Stimulated activated CD4-positive, alpha-beta T cell treated with anti-CD3 and anti-CD28 coated beads, Interleukin-1b, Interleukin-23, amount 100 ng/mL, for 1 hour (primary cell): ENCODE results near the gene AP3D1.
"Not testable (repeated sequence)": the region's sequence is repeated elsewhere in the genome, so short reads cannot be mapped to it uniquely, and the experiment has no call there.

ENCODE experiments used
- DNase-seq, 2 donors: peaks; one replicate each; pipeline ENCODE4 v3.0.0-alpha.2; 2020; ENCODE audit warnings: low read depth in 2 of 2

AP3D1 gene

DNA sequence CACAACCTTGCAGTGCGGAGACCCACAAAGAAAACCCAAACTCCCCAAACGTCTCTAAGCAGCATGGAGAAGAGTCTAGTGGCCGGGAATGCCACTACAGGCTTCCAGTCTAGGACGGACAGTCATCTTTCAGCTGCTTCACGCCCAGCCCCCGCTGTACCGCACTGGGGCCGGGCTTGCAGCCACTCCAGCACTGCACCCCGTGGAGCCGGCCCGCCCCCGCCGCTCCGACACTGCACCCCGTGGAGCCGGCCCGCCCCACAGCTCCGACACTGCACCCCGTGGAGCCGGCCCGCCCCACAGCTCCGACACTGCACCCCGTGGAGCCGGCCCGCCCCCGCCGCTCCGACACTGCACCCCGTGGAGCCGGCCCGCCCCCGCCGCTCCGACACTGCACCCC, 23.1 kb downstream of the AP3D1 start:
- not testable (repeated sequence) for DNase-seq

GRCh38 chr19:2127758-2128157, 23.6 kb downstream of the AP3D1 start:
- no peak for DNase-seq

DNA sequence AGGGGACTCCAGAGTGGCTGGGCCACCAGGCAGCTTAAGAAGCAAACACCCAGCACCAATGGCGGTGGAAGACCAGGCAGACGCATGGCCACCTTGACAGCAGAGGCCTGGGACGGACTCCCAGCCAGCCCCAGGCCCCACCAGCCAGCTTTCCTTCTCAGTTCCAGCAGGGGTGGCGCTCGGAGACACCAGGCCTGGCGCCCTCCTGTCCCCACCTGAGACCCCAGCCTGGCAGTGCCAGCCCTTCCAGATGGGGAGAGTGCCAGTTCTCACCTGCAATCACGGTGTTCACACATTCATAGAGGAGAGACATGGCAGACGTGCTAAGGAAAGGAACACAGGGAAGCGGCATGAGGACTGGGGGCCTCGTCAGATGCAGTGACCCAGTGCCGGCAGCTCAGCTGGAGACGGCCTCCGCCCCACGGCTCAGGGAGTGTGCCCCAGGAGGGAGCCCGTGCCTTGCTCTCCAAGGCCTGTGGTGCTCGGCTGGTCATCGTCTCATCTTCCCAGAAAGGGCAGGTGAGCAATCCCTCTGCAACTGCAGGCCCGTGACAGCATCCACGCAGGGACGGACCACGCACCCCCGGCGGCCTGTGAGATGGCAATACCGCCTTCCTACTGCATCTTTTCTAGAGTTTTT, 24.4 kb downstream of the AP3D1 start:
- DNase-seq: no peak

- DNase-seq: no peak
Observed at GRCh38 chr19:2123682-2124387, 27.5 kb downstream of the AP3D1 start.

- no peak for DNase-seq
Observed at GRCh38 chr19:2122982-2123381, 28.4 kb downstream of the AP3D1 start.

DNA sequence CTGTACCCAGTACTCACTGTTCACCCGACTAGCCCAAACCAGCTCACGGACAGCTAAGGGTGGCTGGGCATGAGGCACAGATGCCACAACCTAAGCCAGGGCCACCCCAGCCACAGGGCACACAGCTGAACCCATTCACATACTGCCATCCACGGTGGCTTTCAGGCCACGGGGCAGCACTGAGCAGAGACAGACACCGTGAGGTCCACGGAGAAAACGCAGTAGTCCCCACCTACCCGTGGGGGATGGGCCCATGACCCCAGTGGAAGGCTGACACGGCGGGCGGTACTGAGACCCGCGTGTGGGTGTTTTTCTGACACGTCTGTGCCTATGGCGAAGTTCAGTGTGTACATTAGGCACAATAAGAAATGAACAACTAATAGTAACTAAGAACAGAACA, 29.1 kb downstream of the AP3D1 start:
- DNase-seq: no peak

DNA sequence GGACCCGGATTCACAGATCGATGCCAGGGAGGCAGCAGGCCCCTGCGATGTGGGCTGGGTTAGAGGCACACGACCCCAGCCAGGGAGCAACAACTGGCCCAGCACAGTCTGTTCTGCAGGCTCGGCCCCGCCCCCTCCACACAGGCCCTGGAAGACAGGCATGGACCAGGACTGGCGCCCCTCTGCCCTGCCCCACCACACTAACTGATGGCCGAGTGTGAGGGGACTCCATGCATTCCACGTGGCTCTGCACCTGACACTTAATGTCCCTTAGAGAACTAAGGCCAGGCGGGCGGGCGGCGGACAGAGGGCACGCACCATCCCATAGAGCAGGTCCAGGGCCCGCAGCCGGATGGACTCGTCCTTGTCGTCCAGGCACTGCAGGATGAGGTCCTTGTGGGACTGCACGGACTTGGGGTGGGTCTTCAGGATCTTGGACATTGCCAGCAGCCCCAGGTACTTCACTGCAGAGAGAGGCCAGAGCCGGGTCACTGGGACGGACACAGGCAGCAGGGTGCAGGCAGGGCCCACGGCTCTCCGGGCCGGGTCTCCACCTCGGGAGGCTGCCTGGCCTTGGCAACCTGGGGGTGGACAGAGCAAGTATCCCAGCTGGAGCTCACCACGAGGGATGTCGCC, 29.8 kb downstream of the AP3D1 start:
- DNase-seq: no peak

- DNase-seq: no peak
Observed at GRCh38 chr19:2120821-2121220, 30.5 kb downstream of the AP3D1 start.

GRCh38 chr19:2119921-2120785, 31.2 kb downstream of the AP3D1 start:
- DNase-seq: no peak

GRCh38 chr19:2118438-2118837, 32.9 kb downstream of the AP3D1 start:
- no peak for DNase-seq

GRCh38 chr19:2117215-2117960, 34.0 kb downstream of the AP3D1 start:
- DNase-seq: no peak

DNA sequence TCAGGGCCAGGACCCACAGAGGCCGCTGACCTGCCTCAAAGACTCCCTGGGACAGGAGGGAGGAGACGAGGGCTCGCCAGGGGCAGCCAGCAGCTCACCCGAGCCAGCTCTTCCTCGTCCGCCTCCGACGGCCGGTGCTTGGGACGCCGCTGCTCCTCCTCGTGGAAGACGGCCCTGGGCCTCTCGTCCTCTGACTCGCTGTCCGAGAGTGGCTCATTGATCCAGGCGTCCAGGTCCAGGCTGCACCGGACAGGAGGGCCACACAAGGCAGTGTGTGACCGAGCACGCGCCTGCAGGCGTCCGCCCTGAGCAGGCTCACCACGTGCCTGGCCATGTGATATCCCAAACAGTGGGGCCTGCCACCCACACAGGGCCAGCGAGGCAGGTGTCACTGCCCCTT, 34.9 kb downstream of the AP3D1 start:
- DNase-seq: no peak

DNA sequence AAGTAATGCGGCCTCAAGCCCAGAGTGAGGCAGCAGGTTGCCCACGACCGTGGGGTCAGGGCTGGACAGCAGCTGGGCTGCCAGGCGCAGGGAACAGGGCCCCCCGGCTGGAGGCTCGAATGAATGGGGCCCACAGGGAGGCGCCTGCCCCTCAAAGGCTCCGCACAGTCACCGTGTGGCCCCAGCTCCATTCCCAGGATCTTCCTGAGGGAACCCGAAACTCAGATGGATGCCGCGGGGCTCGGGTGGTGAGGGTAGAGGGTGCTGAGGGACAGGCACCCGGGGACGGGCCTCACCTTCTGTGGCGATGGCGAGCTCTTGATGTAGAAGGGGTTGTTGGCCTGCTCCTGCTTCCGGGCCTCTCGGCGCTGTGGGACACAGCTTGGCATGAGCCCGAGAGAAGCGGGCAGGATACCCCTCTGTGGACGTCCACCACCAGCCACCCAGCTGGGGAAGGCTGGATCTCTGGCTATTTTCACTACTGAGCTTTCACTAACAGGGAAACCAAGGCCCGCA, 35.4 kb downstream of the AP3D1 start:
- DNase-seq: no peak

- DNase-seq: no peak
Observed at GRCh38 chr19:2115324-2115723, 36.0 kb downstream of the AP3D1 start.

DNA sequence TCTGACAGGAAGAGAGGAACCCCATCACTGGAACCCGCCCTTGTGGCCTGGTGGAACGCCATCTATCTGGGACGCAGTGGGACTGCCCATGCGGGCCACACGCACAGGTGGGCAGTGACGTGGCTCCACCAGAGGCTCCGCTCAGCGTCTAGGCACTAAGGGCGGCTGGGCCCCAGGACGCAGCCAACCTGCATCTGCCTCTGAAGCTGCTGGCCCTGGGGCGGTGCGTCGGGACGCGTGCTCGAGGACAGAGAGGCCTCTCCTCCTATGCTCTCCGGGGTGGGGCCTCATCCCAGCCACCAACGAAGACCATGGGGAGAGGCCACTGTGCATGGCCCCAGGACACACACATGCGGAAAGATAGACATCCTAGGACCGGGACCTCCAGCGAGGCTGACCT, 36.5 kb downstream of the AP3D1 start:
- DNase-seq: no peak

DNA sequence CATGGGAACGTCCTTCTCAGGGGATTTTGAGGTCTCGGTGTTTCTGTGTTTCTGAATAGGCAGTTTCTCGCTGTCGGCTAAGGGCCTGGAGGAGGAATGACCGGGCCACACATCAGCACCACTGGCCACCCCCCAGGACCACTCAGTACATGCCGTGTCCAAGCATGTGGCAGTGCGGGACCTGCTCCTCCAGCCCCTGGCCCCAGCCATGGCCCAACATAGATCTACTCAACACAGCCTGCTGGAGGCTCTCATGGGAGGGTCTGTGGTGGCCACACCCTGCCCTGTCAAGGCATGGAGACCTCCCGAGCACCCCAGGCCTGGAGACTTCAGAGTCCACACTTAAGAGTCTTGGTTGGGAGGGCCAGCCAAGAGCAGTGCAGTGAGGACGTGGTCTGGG, 37.1 kb downstream of the AP3D1 start:
- DNase-seq: no peak

DNA sequence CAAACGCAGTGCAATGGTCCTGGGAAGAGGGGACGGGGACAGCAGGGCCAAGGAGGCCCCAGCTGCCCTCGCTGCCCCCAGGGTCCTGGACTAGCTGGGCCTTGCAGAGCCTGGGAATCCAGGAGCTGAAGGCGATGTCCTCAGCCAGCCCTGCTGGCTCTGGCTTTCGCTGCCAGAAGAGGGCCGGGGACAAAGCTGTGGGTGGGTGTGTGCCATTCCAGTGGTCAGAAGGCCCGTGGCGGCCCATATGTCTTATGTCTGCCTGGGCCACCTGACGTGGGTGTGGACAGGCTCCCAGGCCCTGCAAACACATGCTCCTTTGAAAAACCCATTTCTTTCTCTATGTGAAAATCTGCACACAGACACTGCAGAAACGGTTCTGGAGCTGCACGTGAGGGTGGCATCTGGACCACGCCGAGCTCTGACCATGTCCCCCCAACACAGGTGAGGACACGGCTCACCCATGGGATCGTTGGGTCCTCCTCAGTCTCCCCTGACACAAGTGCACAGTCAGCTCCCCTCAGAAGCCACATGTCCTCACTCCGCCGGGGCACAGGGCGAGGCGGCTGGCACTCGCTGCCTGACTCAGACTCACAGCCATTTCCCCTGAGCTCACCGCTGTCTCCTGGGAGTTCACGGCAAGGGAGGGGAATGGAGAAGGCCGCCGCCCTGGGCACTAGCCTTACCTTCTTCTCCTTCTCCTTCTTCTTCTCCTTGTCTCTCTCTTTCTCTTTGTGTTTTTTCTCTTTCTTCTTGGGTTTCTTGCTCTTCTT, 37.7 kb downstream of the AP3D1 start:
- no peak for DNase-seq

GRCh38 chr19:2112516-2113320, 38.6 kb downstream of the AP3D1 start:
- DNase-seq: no peak

DNA sequence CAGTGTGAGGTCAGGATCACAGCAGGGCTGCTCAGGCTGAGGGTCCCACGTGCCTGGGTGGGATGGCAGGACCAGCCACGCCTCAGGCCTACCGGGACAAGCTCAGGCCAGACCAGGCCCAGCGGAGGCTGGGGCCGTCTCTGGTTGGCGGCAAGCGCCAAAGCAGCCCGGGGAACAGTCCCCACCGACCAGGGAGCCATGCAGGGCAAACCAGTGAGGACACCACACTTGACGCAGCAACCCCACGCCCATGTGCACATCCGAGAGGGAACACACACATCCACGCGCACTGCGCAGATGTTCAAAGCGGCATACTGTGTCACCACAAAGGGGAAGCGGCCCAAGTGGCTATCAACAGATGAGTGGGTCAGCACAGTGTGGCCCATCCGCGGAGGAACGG, 39.5 kb downstream of the AP3D1 start:
- DNase-seq: no peak

DNA sequence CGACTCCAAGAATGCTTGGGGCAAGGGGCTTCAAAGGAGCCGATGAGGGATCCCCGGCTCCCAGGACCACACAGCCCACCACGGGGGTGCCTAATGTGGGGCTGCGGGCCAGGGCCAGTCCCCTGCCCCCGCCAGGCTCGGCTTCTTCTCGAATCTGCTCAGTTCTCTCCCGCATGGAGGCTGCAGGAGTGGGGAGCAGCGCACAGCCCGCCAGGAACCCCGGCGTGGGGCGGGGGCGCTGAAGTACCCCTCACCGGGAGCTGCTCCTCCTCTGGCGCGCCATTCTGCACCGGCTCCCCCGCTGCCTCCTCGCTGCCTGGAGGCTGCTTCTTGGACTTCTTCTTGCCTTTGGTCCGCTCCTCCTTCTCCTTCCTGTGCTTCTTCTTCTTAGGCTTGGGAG, 39.9 kb downstream of the AP3D1 start:
- no peak for DNase-seq
